Mucosa of gallbladder (tissue), 1 donor: ENCODE measurements around the gene BCL11B. TPM values are rescaled to one million over a fixed set of nuclear protein-coding genes. Genes with fewer than 3 reads are reported as not detected.

Experiments
- DNase-seq: peaks from one replicate; pipeline ENCODE4 v3.0.0-alpha.2; 2020; ENCODE audit warnings: low spot score
- total RNA-seq: library from RNA; stranded (reverse); gene quantifications from one replicate; pipeline ENCODE4 v1.2.1, GENCODE V29; 2021
- donor health status: DM: no; HTN: no; CAD: no.

BCL11B gene
- total RNA-seq, 1 donor from 2014 or later = 7.9 TPM

DNA sequence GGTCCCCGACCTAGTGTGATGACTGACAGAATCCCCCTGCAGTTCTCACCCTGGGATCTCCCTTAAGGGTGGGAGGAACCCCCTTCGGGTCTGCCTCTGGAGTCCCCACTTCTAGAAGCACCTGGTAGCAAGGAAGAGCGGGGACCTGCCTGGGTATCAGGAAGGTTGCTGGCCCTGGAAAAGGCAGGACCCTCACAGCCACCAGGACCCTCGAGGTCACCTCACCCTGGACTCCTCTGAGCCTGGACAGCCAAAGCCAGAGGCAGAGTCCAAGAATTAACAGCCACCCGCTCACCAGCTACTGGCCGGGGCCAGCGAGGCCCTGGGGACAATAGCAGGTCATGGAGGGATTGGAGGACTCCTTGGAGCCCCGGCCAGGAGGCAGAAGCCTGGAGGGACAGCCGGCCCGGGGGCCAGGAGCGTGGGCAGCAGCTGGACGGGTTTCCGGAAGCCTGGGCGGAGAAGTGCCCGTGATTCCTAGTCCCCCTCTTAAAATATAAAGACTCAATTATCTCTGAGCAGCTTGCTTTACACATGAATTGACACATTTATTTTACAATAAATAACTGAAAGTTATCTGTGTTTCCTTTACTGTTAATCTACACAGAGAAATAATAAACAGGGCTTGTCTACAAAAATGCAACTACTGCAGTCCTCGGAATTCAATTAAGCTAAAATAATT is 17.5 kb downstream of the BCL11B start:
- no peak for DNase-seq

DNA sequence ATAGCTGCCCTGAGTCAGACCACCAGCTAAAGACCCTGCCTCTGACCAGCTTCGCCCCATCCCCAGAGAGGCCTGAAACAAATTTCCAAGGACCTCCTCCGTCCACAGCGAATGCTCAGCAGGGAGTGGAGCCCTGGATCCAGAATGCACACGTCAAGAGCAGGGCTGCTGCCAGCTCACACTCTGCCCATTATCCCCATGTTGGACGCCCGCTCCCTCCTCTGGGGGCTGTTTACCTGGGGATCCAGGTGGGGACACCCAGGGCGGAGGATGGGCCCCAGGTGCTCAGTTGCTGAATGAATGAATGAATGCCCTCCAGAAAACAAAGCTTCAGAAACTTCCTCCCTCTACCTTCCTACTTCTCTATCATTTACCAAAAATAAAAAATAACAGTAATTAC is 18.1 kb downstream of the BCL11B start:
- no peak for DNase-seq

DNA sequence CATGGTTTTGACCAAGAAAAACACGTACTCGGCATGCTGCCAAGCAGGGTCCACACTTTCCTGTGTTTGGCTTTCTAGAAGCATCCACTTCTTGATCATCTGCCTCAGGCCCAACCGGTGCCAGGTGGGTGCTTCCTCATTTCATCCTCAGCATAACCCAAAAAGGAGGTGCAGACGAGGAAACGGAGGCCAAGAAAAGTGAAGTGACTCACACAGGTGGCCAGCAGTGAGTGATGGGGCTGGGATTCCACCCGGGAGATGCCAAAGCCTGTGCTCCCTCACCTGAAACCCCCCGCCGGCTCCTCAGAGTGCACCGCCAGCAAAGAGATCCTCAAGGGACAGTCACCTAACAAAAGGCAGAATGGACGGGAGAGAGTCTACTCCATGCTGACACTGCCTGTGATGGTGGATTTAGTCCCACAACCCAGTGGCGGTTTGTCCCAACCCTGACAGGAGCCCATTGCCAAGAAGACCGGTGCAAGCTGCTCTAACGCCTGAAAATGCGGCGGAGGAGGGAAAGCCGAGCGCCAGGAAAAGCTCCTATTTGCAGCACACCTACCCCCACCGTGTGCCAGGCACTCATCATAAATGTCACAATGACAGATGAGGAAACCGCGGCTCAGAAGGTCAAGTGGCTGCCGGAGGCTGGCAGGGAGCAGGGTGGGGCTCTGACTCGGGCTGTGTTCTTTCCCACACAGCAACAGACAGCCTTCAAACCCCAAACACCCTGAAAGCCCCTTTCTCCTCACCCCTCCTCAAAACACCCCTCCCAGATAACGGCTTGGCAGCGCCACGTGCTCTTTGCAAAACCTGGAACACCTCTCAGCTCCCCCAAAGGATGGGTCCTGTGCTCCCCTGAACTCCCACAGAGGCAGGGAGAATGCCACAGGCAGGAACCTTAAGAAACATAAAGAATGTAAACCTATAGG is 18.8 kb downstream of the BCL11B start:
- no peak for DNase-seq

DNA sequence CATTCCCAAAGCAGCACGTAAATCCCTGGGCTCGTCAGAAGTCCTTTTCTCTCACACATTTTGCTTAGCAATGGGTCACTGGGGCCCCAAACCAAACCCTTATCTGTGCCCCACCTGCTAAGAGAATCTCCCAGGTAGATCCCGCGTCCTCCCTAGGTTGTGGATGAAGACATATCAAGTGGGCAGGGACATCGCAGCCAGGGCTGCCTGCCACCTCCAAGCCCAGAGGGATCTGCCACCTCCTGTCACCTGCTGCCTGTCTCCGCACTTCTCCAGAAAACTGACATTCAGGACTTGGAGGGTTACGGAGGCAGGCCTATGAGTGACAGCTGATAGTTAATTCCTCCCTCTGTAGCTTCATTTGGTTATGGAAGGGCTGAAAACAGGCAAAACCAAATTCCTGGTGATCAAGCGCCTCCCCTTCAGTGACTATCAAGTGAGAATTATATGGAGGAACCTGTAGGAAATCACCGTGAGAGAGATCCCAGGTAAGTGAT is 19.5 kb downstream of the BCL11B start:
- no peak for DNase-seq

DNA sequence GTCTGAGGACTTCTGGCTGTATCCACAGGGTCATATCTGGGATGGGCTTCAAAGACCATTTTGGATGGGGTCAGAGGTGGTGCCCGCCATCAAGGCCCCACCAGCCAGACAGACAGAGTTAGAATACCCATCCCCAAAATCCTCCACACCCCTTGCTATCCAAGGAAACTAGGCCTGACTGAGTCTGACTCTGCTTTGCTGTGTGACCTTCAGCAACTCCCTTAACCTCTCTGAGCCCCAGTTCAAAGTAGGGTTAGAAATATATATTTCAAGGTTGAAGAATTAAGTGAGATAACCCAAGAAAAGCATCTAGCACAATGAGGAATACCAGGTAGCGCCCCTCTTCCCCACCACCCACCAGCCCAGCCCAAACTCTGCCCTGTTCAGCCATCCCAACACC is 20.3 kb downstream of the BCL11B start:
- no peak for DNase-seq

DNA sequence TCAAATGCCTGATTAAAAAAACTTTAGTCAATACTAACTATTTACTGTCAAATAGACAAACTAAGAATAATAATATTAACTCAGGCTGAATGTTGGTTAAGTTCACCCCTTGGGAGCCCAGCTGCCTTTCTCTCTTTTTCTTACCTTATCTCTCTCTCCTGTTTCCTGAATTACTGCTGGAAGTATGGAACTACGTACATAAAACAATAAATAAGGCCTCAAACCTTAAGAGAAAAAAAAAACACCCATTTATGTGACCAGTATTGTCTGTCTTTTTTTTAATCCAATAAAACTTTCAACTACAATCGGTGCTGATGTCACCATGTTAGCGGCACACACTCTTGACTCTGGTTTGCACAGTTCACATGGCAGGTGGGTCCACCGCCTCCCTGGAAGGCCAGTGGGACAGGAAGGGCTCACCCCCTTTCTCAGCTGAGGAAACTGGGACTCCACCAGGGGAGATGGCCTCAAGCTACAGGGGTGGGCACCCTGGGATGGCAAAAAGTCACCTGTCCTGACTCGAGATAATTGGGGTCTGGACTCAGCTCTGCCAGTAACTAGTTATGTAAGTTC is 21.3 kb downstream of the BCL11B start:
- DNase-seq = no peak

DNA sequence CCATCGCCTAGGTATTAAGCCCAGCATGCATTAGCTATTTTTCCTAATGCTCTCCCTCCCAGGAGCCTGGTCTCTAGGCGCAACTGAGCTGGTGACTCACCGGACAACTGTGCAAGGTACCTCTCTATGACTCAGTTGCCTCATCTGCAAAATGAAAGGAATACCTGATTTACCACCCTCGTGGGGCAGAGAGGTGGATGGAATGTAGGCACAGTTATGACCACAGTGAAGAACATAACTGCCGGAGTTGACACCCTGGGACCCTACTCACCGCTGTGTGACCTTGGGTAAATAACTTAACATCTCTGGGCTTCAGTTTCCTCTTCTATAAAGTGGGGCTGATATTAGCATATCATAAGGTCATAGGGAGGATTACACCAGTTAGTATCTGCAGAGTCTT is 22.6 kb downstream of the BCL11B start:
- no peak for DNase-seq

DNA sequence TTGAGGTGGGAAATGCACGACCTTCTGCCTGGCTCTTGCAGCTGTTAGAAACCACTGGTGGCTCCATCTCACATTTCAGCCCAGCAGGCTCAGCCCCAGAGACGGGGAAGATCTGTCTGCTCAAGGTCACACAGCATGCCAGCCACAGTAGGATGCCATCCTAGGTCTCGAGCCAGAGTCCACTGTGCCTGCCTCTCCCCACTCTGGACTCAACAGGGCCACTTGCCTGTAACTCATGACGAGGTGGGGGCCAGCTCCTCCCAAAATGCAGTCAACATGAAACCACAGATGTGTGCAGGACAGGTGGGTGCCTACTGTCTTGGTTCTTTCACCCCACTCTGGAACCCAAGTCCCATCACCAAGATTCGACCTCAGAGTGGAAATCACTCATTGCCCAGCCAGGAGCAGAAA is 23.2 kb downstream of the BCL11B start:
- DNase-seq = no peak

DNA sequence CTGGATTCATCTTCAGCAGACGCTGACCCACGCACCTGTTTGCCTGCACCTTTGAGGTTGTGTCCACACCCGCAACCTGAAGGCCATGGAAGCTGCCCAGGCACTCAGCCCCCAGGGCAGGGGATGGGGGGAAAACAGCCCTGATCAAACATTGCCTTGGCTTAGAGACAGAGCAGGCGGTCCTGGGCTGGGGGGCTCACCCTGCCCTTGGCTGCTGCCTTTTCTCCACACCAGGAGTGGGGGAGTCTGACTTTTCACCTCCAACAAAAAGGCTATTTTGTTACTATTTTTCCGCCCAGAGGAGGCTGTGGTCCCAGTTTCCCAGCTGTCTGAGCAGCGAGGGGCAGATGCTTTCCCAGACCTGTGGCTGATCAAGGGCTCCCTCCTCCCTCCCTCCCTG is 24.2 kb downstream of the BCL11B start:
- no peak for DNase-seq

DNA sequence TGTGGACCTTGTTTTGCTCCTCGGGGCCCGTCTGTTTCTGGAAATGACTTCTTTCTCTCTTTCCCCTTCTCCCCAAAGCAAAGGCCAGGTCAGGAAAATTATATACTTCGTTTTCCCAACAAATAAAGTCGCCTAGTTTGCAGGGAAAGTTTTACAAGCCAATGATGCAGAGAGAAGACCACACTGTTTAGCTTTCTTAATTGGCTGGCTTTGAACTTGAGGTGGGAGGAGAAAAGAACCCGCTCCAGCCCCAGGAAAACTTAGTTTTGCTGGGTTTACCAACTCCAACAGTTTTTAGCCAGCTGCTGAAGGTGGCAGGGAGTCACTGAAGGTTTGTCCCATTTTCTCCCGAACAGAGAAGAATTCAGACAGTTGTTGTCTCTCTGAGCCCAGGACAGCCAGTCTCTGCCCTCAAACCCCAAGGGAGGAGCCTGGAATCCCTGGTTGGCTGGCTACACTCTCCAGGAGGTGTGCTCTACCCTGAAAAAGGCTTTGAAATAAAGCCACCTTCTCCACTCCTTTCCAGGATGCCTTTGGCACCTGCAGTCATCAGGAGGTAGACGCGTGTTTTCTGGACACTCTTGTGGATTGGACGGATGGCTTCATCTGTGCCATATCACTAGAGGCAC is 24.8 kb downstream of the BCL11B start:
- DNase-seq = no peak

DNA sequence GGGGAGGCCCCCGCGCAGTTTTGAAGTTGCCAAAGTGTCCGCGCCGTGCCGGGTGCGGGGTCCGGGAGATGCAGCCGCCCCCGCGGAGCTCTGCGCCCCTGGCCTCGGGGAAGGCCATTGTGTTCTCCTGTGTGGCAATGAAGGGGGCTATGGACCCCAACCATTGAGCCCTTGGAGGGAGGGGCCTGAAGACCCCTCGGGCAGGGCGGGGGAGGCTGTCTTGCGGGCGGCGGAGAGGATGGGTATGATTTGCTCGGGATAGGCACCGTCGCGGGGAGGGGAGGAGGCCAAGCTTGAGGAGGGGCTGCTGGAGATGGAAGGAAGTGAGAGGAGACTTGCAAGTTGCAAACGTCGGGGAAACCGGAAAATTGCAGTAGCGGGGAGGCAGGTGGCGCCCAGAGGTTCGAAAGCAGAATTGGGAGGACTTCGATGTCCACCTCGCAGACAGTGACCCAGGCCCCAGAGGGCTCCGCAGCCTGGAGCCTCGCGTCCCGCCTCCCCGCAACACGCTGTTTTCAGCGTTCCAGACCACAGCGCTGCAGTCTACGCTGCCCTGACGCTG is 25.4 kb downstream of the BCL11B start:
- DNase-seq = no peak

DNA sequence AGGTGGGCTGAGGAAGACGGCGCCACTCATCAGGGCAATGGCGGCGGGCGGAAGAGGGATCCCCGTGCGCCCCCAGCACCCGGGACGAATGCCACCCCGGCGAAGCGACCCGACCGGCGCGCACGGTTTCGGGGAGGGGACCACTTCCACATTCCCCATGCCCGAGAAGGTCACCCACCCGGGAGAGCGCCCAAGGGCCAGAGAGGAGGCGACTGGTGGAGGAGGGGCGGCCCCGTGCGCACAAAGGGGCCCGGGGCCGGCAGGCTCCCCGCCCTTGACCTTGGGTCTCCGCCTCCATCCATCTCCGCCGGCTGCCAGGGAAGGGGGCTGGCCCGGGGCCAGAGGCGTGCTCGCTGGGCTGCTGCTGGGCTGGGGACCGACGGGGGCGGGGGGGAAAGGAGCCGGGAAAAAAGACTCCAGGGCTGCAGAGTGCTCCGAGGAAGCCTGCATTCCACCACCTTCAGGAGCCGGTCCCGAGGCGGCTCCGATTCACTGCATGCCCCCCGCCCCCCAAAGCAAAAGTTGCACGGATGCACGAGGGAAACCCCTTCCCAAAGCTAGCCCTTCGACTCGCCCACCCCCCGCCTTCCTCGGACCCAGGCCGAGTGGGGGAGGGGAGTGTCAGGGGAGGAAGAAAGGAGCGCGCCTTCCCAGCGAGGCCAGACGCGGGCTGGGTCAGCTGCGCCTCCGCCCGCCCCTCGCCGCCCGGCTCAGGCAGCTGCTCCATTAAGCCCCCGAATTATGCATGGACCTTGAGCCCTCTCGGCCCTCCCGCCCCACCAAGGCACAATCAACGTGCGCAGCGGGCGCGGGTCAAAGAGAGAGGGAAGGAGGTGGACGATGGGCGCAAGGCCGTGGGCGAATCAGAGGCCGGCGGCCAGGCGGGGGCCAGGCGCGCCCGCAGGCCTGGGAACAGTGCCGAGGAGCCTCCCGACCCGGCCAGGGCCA is 26.2 kb downstream of the BCL11B start:
- DNase-seq = no peak

DNA sequence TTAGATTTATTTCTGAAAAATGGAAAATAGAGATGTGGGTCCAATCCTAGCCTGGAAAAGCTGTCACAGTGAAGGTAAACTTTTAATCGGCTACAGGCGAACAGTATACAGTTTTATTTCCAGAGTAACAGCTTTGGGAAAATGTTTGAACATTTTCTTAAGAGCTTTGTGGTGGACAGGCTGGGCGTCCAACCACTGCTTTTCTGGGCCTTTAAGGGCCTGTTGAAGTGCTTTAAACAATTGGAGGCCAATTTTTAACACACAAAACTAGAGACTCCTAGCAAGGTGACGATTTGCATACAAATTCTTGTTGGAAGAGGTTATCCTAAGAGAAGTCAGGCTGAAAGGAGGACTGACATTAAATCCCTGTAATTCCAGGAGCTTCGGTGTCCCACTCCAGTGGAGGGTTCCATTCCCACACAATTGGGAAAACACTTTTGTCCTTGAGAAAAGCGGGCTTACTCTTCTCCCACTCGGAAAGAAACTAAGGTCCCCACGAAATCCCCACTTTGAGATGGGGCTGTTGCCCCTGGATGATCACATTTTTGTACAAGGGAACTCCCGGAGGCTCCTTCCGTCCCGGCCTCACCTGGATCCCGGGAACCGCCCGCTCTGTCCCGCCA is 26.9 kb downstream of the BCL11B start:
- no peak for DNase-seq

DNA sequence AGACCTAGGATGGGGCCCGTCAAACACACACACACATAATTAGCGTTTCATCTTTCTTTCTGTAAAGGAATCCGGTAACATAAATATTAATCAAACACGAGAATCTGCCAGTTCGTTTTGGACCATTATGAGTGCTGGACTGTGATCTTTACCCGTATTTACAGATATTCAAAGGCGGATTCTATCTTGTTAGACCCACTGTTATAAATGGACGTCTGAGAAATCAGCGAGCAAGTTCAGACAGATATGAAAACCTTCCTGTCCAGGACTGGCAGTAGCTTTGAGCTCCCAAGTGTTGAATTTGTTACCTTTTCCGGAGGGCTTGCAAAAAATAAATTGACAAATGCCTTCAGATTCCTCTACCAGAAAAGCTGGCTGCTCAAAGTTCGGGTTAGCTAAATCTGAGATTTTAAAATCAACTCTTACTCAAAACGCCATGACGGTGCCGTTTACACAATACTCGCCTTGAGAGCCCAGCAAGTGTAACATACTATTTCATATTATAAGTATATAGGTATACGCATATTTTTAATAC is 27.6 kb downstream of the BCL11B start:
- no peak for DNase-seq

DNA sequence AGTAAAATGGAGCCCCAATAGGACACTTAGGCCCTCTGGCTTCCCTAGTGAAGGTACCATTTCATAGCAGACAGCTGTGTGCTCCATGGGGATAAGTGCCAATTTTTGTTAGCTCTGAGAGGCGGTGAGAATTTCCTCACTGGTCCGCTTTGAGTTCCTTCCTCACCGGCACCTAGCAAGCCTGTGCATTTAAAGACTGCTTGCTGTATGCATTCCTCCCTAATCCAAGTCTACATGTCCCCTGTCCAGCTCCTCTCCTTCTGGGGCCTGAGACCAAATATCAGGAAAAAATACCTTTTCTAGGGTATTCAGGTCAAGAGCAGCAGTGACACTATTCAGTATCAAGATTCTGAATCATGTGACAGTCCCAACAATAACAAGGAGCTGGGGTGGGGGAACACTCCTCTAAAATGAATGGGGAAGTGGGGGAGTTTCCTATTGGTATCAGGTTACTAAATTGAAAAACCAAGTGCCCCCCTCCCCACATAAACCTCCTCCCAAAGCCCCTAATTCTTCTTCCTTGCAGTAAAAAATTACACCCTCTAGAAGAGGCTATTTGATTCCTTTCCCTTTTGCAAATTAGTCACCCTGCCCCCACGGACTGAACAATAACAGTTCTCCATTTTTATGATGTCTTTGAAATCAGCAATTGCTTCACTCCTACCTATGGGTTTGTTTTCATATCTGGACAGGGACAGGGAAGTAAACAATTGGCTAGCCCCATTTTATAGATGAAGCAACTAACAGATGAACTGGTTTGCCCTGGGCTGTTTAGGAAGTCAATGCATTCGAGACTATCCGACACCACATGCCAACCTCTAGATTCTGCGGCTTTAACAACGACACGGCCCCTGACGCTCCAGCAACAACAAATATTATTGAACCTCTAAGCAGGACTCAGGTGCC is 28.9 kb downstream of the BCL11B start:
- no peak for DNase-seq

DNA sequence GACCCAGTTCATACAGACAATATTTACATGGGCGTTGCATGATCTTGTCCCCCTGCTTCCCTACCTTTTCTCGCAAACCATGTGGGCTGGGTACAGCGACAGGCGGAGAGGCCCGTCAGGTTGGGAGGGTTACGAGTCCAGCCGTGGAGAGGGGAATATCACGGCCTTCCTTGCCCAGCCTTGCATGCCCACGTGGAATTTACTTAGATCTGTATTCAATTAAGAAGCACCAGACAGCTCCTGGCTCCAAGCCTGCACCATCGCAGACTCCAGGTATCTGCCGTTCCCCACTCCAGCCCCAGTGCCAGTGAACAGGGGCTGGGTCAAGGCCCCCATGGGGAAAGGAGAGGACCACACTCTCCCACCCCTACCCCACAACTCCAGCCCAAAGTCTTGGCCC is 29.8 kb downstream of the BCL11B start:
- DNase-seq = no peak

DNA sequence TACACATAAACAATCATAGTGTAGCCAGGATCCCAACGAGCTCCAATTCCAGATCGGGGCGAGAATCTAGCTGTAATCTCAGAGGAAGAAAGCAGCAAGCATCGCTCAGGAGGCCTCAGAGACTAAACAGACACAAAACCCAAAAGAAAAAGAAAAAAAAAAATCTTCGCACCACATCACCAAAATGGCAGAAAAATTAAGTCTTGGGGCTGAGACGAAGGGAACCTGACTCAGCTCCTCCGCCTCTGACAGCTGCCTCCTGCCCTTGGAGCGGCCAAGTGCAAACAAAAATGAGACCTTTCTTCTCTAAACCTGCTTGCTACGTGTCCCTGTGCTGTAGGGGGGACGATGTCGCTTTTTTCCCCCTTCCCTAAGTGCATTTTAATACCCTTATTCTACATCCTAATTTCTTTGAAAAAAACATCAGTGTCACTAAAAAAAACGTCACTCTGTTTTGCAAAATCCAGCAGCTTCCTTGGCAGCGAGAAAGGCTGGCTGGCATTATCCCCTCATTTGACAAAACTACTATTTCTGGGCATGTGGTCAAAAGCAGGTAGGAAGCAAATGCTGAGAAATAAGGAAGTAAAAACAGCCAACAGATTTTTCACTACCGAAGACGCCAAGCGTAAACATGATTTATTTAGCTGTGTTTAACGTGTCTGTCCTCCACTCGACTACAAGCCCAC is 30.5 kb downstream of the BCL11B start:
- DNase-seq = no peak

DNA sequence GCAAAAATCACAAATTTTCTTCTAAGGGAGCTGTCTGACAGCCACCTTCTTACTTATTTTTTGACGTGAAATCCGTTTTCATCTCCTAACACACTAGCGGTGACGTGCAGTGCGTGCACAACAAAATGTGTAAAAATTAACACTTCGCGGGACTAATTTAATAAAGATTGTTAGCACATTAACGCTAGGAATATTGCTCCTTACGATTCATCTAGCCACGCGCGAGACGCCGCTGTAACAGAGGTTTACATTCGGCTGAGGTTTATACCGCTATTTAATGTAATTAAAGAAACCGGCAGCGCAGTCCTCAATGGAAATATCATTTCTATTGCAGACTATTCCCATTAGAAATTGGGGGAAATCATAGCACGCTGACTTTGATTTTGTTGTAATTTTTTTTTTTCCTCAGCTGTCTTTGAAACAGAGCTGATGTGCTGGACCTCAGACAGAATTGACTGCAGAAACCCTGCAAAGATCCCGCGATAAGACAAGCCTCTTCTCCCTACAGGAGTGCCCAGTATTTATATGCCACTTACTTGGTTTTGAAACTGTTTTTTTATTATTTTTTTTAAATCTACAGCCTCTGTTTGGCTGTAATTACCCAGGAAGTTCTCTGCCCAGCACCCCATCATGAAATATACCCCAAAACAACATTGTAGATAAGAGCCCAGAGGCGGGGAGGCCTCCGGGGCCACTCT is 31.2 kb downstream of the BCL11B start:
- DNase-seq = no peak
